H1 (cell line): Measurements from ENCODE around the gene GKAP1. TPM values are rescaled to one million over a fixed set of nuclear protein-coding genes. Genes with fewer than 3 reads are reported as not detected.

Experiments
- CREB1 ChIP-seq: IDR thresholded peaks from 2 replicates; pipeline ENCODE4 v1.6.1; 2012; ENCODE audit warnings: inconsistent platforms
- HDAC6 ChIP-seq: IDR thresholded peaks from one replicate; pipeline ENCODE4 v1.7.1; 2012; ENCODE audit warnings: low read depth, mild to moderate bottlenecking, inconsistent platforms, low read length, moderate library complexity
- JUN ChIP-seq: IDR thresholded peaks from 2 replicates; pipeline ENCODE4 v1.6.1; 2011; ENCODE audit warnings: low read depth, mild to moderate bottlenecking, improper control_type of control experiment, low read length
- KDM1A ChIP-seq: fragments of 200-600, 300-600 bp; sonication (generic); IDR thresholded peaks from 2 replicates; pipeline ENCODE4 v1.7.1; 2016; ENCODE audit warnings: mild to moderate bottlenecking, low read length, borderline replicate concordance
- KDM5A ChIP-seq: fragments of 200-600 bp; IDR thresholded peaks from 2 replicates; pipeline ENCODE4 v1.7.1; 2012; ENCODE audit warnings: mild to moderate bottlenecking, low read length, inconsistent platforms, mixed read lengths
- POLR2A ChIP-seq, 2 experiments: IDR thresholded peaks; 1 replicate in 1 of 2; 2 replicates in 1 of 2; pipeline ENCODE4 v1.6.1; 2011; ENCODE audit warnings: low read depth in 2 of 2, low read length in 2 of 2, mild to moderate bottlenecking in 2 of 2; ENCODE audit errors: control extremely low read depth in 1 of 2
- polyA plus RNA-seq, 7 experiments: library from polyadenylated mRNA; depleted of rRNA in 3 of 7; stranded (reverse) in 5 of 7; unstranded in 2 of 7; fragments of >200 nt in 5 of 7; fragments of 200-250 nt in 2 of 7; gene quantifications; 1 replicate in 5 of 7; 2 replicates in 1 of 7; 4 replicates in 1 of 7; pipeline versions ENCODE4 v1.2.1 to v1.2.3, GENCODE V29; 2011 to 2013; ENCODE audit warnings: missing spikeins in 2 of 7, mixed read lengths in 2 of 7
- total RNA-seq: library from RNA; stranded (reverse); fragmentation: NEBNext Ultra II Directional; extraction: Animal tissue kit (Norgen Biotek cat#: 25700); gene quantifications from 2 replicates; pipeline ENCODE4 v1.2.1, GENCODE V29; 2021

Gene GKAP1
- total and polyA plus RNA-seq, 2 of the 8 experiments (the other 6 are each of a cell fraction or from before 2014, with no cell fraction given), result 0.97 to 5.3 TPM

- TF ChIP-seq JUN (no peak), KDM5A (no peak), KDM1A (no peak), CREB1 (no peak), HDAC6 (no peak), POLR2A (IDR thresholded peaks at IDR 0.05; ENCODE audit: control extremely low read depth in 1 of 2, low read depth in 2 of 2, low read length in 2 of 2) (no peak)
Measured at GRCh38 chr9:83749706-83750105, 67.9 kb downstream of the GKAP1 start (continued).
